Body of pancreas (tissue), 4 donors: ENCODE data around the gene HAAO. TPM values are rescaled to one million over a fixed set of nuclear protein-coding genes. Genes with fewer than 3 reads are reported as not detected.

Experiments used
- ATAC-seq: fragments of 150-250 bp; one replicate; pipeline ENCODE4 v1.9.1; 2016
- DNase-seq, 4 donors: peaks; one replicate each; pipeline ENCODE4 v3.0.0-alpha.2; 2019
- H3K27ac ChIP-seq, 4 donors: fragments of 200-600 bp; sonication (generic); 1 replicate in 3 of 4; 2 replicates in 1 of 4; pipeline versions ENCODE4 v1.5.1 to v1.6.1; 2016 to 2019; ENCODE audit warnings: mild to moderate bottlenecking in 1 of 4, mixed read lengths in 1 of 4, moderate library complexity in 1 of 4
- H3K27me3 ChIP-seq, 2 donors: fragments of 200-600 bp; sonication (generic); one replicate each; pipeline ENCODE4 v1.6.0; 2016; ENCODE audit warnings: mild to moderate bottlenecking in 1 of 2
- H3K36me3 ChIP-seq, 2 donors: fragments of 200-600 bp; sonication (generic); replicated peaks in 1 of 2; 2 replicates each; pipeline ENCODE4 v1.5.1; 2016; ENCODE audit warnings: low read depth in 2 of 2; ENCODE audit not compliant: insufficient read depth in 1 of 2
- H3K4me1 ChIP-seq: fragments of 200-600 bp; sonication (generic); one replicate; pipeline ENCODE4 v1.6.0; 2016
- H3K4me3 ChIP-seq, 2 donors: fragments of 200-600 bp; sonication (generic); 1 replicate in 1 of 2; 2 replicates in 1 of 2; pipeline ENCODE4 v1.5.1; 2016 to 2019
- H3K9me3 ChIP-seq, 3 donors: fragments of 200-600 bp; sonication (generic); 1 replicate in 2 of 3; 2 replicates in 1 of 3; pipeline ENCODE4 v1.5.1; 2016
- POLR2A ChIP-seq, 3 donors: fragments of 450-650 bp; IDR thresholded peaks; one replicate each; pipeline ENCODE4 v1.6.1; 2016; ENCODE audit warnings: antibody characterized with exemption in 3 of 3, mild to moderate bottlenecking in 2 of 3
- WGBS, 2 donors: methylation state at CpG; one replicate each; pipeline ENCODE4 v1.1.5; 2017; 5-methylcytosine and 5-hydroxymethylcytosine counted together
- intact Hi-C: fragments of 100-400 bp; cut with DNase I; formaldehyde crosslinking; loops from one replicate; pipeline ENCODE4 v1.15.1; 2023
- total RNA-seq, 2 donors: library from RNA; depleted of rRNA; stranded (reverse); fragments of >200 nt; gene quantifications; one replicate each; pipeline ENCODE4 v1.1.0, GENCODE V29; 2016
- TF ChIP-seq, protein P1 (sequence below), 7 experiments: fragments of 450-650 bp in 4 of 7; fragments of 200-600 bp in 3 of 7; sonication (generic) in 3 of 7; IDR thresholded peaks; one replicate each; pipeline ENCODE4 v1.5.1; 2016 to 2019; ENCODE audit warnings: antibody characterized with exemption in 7 of 7

Gene HAAO
- total RNA-seq, 2 donors from 2014 or later, result 30.3 to 30.9 TPM

GRCh38 chr2:42786561-42787345 is 5.6 kb downstream of the HAAO start:
- H3K4me3 ChIP-seq, result no peak overlapping the region
- ATAC-seq (no peak), DNase-seq (no peak)
- H3K27me3 ChIP-seq, result no peaks in the 10 kb centered on the region
- TF ChIP-seq, protein P1, sequence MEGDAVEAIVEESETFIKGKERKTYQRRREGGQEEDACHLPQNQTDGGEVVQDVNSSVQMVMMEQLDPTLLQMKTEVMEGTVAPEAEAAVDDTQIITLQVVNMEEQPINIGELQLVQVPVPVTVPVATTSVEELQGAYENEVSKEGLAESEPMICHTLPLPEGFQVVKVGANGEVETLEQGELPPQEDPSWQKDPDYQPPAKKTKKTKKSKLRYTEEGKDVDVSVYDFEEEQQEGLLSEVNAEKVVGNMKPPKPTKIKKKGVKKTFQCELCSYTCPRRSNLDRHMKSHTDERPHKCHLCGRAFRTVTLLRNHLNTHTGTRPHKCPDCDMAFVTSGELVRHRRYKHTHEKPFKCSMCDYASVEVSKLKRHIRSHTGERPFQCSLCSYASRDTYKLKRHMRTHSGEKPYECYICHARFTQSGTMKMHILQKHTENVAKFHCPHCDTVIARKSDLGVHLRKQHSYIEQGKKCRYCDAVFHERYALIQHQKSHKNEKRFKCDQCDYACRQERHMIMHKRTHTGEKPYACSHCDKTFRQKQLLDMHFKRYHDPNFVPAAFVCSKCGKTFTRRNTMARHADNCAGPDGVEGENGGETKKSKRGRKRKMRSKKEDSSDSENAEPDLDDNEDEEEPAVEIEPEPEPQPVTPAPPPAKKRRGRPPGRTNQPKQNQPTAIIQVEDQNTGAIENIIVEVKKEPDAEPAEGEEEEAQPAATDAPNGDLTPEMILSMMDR (IDR thresholded peaks at IDR 0.05), result no peak
- no peak for TF ChIP-seq POLR2A (IDR thresholded peaks at IDR 0.05)
- H3K36me3 ChIP-seq, result no peaks in the 10 kb centered on the region
- intact Hi-C loops, result no loop called here
- 85 to 91% methylated on average over 12 to 15 of the region's 15 CpGs for WGBS, 2 donors
- no peak overlapping the region for H3K27ac ChIP-seq
- no peaks in the 10 kb centered on the region for H3K9me3 ChIP-seq
- peaks cover 31% of the 10 kb centered on the region for H3K4me1 ChIP-seq

DNA sequence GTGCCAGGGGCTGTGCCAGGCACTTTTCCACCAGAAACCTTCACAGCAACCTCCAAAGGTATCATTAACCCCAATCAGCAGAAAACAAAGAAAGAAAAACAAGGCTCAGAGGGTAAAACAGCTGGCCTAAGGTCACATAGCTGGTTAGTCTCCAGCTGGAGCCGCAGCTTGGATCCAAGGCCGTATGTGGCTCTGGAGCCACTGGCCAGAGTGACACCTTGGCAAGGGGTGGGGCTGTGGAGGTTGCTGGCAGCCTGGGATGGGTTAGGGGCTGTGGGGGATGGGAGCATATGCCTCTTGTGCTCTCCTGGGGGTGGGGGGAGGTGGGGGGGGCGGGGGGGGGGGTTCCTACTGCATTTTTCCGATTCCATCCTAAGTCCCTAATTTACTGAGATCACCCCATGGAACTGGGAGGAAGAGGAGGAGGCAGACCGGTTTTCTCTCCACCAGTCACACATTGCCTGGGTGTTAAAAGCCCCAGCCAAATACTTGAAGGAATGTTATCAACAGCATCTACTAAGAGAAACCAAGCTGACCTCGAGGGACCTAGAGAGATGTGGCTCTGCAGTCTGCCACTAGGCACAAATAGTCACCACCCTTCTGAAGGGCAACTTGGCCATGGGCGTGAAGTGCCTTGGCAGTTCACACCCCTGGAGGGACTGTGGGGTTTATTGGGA is 8.0 kb downstream of the HAAO start:
- intact Hi-C loops, result no loop called here
- no peak overlapping the region for H3K4me3 ChIP-seq
- no peaks in the 10 kb centered on the region for H3K27me3 ChIP-seq
- WGBS, 2 donors, result 51 to 56% methylated on average over 6 of the region's 7 CpGs
- H3K9me3 ChIP-seq, result no peaks in the 10 kb centered on the region
- ATAC-seq (peak; percentile 43), DNase-seq (peak in 3 of 4 donors; percentile 39 to 66 (median 54))
- TF ChIP-seq POLR2A (IDR thresholded peaks at IDR 0.05), result no peak
- TF ChIP-seq, protein P1 (IDR thresholded peaks at IDR 0.05), result no peak
- H3K27ac ChIP-seq, result no peak overlapping the region
- H3K4me1 ChIP-seq, result peaks cover 11% of the 10 kb centered on the region
- no peaks in the 10 kb centered on the region for H3K36me3 ChIP-seq

- no peak for DNase-seq
- peaks cover 11% of the 10 kb centered on the region for H3K4me1 ChIP-seq
- H3K27me3 ChIP-seq, result no peaks in the 10 kb centered on the region
- no peaks in the 10 kb centered on the region for H3K36me3 ChIP-seq
- no peak overlapping the region for H3K27ac ChIP-seq
- intact Hi-C loops, result no loop called here
- no peak for TF ChIP-seq POLR2A (IDR thresholded peaks at IDR 0.05)
- TF ChIP-seq, protein P1 (IDR thresholded peaks at IDR 0.05), result no peak
- H3K4me3 ChIP-seq, result no peak overlapping the region
- ATAC-seq, result no peak
- no peaks in the 10 kb centered on the region for H3K9me3 ChIP-seq
- WGBS, 2 donors, result 84 to 94% methylated on average over 8 to 9 of the region's 9 CpGs
Measured at GRCh38 chr2:42783511-42783910, 8.9 kb downstream of the HAAO start.

DNA sequence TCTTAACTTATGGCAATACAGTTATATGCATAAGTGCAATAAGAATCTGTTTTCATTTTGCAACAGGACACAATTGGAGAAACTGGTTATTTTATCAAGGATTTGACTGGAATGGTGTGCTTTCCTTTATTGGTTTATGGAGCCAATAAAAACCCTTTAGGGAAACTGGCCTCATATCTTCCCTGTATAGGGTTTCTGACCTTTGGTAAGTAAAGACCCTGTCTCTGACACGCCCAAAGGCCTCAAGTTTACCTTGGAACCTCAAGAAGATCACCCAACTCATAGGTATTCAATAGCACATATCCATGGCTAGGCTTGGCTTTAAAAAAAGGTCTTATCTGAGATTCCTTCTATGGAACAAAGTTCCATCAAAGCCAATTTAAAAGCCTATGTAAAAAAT is 11.2 kb downstream of the HAAO start:
- Histone ChIP-seq H3K4me3 (no peak overlapping the region), H3K27me3 (no peaks in the 10 kb centered on the region), H3K4me1 (peaks cover 3% of the 10 kb centered on the region), H3K9me3 (no peaks in the 10 kb centered on the region), H3K36me3 (no peaks in the 10 kb centered on the region), H3K27ac (no peak overlapping the region)
- no peak for ATAC-seq
- TF ChIP-seq, protein P1 (IDR thresholded peaks at IDR 0.05), result no peak
- no peak for TF ChIP-seq POLR2A (IDR thresholded peaks at IDR 0.05)
- no peak for DNase-seq
- intact Hi-C loops, result no loop called here
- WGBS, 2 donors, result 90 to 95% methylated on average over 1 of the region's 1 CpG
